NOMO-1 treated with dmso at 0.1 percent for 144 hours (cell line): ENCODE data around the gene LRRC74A.

Experiments
- DNase-seq: peaks from one replicate; lab custom pipeline; 2025; ENCODE audit not compliant: unreplicated experiment; lab: John Stamatoyannopoulos, UW

Gene LRRC74A

GRCh38 chr14:76808990-76809389, 17.2 kb upstream of the LRRC74A start:
- DNase-seq = no peak

- no peak for DNase-seq
Observed at GRCh38 chr14:76810525-76810924, 15.7 kb upstream of the LRRC74A start.

GRCh38 chr14:76810953-76811400, 15.2 kb upstream of the LRRC74A start:
- peak; percentile 38 for DNase-seq

GRCh38 chr14:76811561-76811960, 14.6 kb upstream of the LRRC74A start:
- no peak for DNase-seq

- no peak for DNase-seq
Observed at GRCh38 chr14:76812093-76812421, 14.2 kb upstream of the LRRC74A start.

- DNase-seq = peak; percentile 68
Observed at GRCh38 chr14:76812422-76813383, 13.5 kb upstream of the LRRC74A start, which contains the start of gene ANGEL1. ANGEL1 (minus strand) TSS chr14:76812882; CDS start chr14:76812827, 55 bp downstream.

- DNase-seq = no peak
Observed at GRCh38 chr14:76814726-76815645, 11.2 kb upstream of the LRRC74A start.

GRCh38 chr14:76820700-76821099, 5.5 kb upstream of the LRRC74A start:
- no peak for DNase-seq

GRCh38 chr14:76827696-76828296, 1.6 kb downstream of the LRRC74A start:
- DNase-seq = no peak

- DNase-seq = no peak
Observed at GRCh38 chr14:76828339-76829012, 2.3 kb downstream of the LRRC74A start.

- no peak for DNase-seq
Observed at GRCh38 chr14:76829013-76829365, 2.8 kb downstream of the LRRC74A start.

- no peak for DNase-seq
Observed at GRCh38 chr14:76829650-76830421, 3.6 kb downstream of the LRRC74A start.

- no peak for DNase-seq
Observed at GRCh38 chr14:76830556-76830955, 4.3 kb downstream of the LRRC74A start.

- no peak for DNase-seq
Observed at GRCh38 chr14:76832503-76832988, 6.3 kb downstream of the LRRC74A start.

GRCh38 chr14:76833011-76833410, 6.8 kb downstream of the LRRC74A start:
- DNase-seq = no peak

- no peak for DNase-seq
Observed at GRCh38 chr14:76834241-76834661, 8.0 kb downstream of the LRRC74A start.

- no peak for DNase-seq
Observed at GRCh38 chr14:76836029-76836630, 9.9 kb downstream of the LRRC74A start.

- DNase-seq = no peak
Observed at GRCh38 chr14:76837524-76837923, 11.3 kb downstream of the LRRC74A start.

GRCh38 chr14:76842414-76842813, 16.2 kb downstream of the LRRC74A start:
- DNase-seq = no peak
